Breast epithelium (tissue), 4 donors: ENCODE results near the gene ZNF665. TPM values are rescaled to one million over a fixed set of nuclear protein-coding genes. Genes with fewer than 3 reads are reported as not detected.
"Not testable (repeated sequence)": the region's sequence is repeated elsewhere in the genome, so short reads cannot be mapped to it uniquely, and the experiment has no call there.

Source experiments
- DNase-seq, 2 donors: peaks; one replicate each; pipeline ENCODE4 v3.0.0-alpha.2; 2019; ENCODE audit warnings: low spot score in 2 of 2
- H3K27ac ChIP-seq, 2 donors: fragments of 200-600 bp; sonication (generic) in 1 of 2; one replicate each; pipeline ENCODE4 v1.5.1; 2016 to 2019; ENCODE audit warnings: mild to moderate bottlenecking in 1 of 2
- H3K27me3 ChIP-seq, 2 donors: fragments of 200-600 bp; sonication (generic) in 1 of 2; one replicate each; pipeline versions ENCODE4 v1.5.1 to v1.6.0; 2017 to 2019; ENCODE audit warnings: control low read depth in 1 of 2, mild to moderate bottlenecking in 1 of 2
- H3K36me3 ChIP-seq: fragments of 200-600 bp; one replicate; pipeline ENCODE4 v1.5.1; 2019
- H3K4me1 ChIP-seq, 2 donors: fragments of 200-600 bp; sonication (generic); one replicate each; pipeline ENCODE4 v1.5.1; 2016 to 2019; ENCODE audit warnings: control low read depth in 1 of 2
- H3K4me3 ChIP-seq, 3 donors: fragments of 200-600 bp; sonication (generic); 1 replicate in 2 of 3; 2 replicates in 1 of 3; pipeline ENCODE4 v1.5.1; 2016 to 2019; ENCODE audit warnings: mild to moderate bottlenecking in 3 of 3, moderate library complexity in 2 of 3
- H3K9me3 ChIP-seq, 2 donors: fragments of 200-600 bp; sonication (generic) in 1 of 2; one replicate each; pipeline ENCODE4 v1.5.1; 2016 to 2019; ENCODE audit warnings: control low read depth in 1 of 2
- POLR2A ChIP-seq: fragments of 450-650 bp; IDR thresholded peaks from one replicate; pipeline ENCODE4 v1.6.1; 2016; ENCODE audit warnings: antibody characterized with exemption, mild to moderate bottlenecking, moderate library complexity
- POLR2AphosphoS5 ChIP-seq, 3 donors: sonication (generic); formaldehyde crosslinking; IDR thresholded peaks; one replicate each; pipeline ENCODE4 v1.6.1; 2017; ENCODE audit warnings: antibody characterized with exemption in 3 of 3
- intact Hi-C: fragments of 100-400 bp; cut with DNase I; formaldehyde crosslinking; loops from one replicate; pipeline ENCODE4 v1.15.1; 2023; ENCODE audit warnings: low total_unique reads
- total RNA-seq, 3 donors: library from RNA; depleted of rRNA; stranded (reverse); fragments of >200 nt; gene quantifications; one replicate each; pipeline ENCODE4 v1.1.0, GENCODE V29; 2016
- TF ChIP-seq, protein P1 (sequence below), 3 donors: fragments of 450-650 bp; IDR thresholded peaks; one replicate each; pipeline ENCODE4 v1.5.1; 2016 to 2017; ENCODE audit warnings: antibody characterized with exemption in 3 of 3, mild to moderate bottlenecking in 3 of 3, moderate library complexity in 3 of 3

The ZNF665 gene
- 1 to 10 TPM; 2.9 to 8.6 (median 5.8) TPM for total RNA-seq

DNA sequence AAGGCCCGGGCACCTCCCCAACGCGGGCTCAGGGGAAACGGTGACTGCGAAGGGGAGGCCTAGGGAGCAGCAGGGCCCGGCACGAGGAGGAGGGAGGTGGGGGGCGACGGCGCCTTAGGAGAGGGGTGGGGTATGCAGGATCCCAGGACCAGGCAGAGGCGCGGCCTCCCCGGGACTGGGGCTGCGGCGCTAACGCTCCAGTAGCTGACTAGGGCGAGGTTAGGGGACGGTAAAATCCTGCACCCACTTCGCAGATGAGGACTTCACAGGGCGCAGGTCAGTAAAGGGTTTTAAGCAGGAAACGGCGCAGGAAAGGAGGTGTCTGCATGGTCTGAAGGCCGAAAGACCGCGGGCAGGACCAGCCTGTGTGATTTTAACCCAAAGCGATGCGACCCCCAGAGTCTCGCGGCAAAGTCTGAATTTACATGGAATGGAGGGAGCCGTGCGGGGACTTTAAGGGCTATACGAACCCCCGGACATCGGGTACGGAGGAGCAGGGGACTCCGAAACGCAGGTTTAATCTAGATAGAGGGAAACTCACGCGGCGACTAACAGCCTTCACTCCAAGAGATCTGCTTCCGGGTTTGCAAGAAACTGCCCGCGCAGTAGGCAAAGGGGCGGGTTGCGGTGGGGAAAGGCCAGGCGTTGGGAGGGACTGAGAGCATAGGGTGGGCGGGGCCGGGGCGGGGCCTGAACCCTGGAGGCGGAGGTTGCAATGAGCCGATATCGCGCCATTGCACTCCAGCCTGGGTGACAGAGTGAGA lies at the start of gene ZNF665:
ZNF665 (minus strand) TSS at position 588 of the 764 bp plus-strand sequence. CDS start 10,460 bp downstream, outside the sequence.
- intact Hi-C loops = no loop called here

DNA sequence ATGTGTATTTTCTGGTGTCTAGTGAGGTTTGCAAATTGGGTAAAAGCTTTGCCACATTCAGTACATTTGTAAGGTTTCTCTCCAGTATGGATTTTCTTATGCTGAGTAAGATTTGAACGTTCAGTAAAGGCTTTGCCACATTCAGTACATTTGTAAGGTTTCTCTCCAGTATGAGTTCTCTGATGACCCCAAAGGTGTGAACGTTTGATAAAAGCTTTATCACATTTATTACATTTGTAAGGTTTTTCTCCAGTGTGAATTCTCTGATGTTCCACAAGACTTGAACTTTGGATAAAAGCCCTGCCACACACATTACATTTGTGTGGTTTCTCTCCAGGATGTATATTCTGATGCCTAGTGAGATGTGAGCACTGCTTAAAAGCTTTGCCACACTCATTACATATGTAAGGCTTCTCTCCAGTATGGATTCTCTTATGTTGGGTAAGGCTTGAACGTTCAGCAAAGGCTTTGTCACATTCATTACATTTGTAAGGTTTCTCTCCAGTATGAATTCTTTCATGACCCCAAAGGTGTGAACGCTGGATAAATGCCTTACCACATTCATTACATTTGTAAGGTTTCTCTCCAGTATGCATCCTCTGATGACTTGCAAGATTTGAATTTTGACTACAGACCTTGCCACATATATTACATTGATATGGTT lies 44.1 kb upstream of the ZNF665 start:
- no peaks in the 10 kb centered on the region for H3K4me1 ChIP-seq
- peaks cover 39% of the 10 kb centered on the region for H3K36me3 ChIP-seq
- H3K4me3 ChIP-seq = peak overlapping the region in 1 of 3 donors; percentile 28
- H3K27me3 ChIP-seq = no peaks in the 10 kb centered on the region
- H3K27ac ChIP-seq = no peak overlapping the region
- TF ChIP-seq, protein P1, sequence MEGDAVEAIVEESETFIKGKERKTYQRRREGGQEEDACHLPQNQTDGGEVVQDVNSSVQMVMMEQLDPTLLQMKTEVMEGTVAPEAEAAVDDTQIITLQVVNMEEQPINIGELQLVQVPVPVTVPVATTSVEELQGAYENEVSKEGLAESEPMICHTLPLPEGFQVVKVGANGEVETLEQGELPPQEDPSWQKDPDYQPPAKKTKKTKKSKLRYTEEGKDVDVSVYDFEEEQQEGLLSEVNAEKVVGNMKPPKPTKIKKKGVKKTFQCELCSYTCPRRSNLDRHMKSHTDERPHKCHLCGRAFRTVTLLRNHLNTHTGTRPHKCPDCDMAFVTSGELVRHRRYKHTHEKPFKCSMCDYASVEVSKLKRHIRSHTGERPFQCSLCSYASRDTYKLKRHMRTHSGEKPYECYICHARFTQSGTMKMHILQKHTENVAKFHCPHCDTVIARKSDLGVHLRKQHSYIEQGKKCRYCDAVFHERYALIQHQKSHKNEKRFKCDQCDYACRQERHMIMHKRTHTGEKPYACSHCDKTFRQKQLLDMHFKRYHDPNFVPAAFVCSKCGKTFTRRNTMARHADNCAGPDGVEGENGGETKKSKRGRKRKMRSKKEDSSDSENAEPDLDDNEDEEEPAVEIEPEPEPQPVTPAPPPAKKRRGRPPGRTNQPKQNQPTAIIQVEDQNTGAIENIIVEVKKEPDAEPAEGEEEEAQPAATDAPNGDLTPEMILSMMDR (IDR thresholded peaks at IDR 0.05) = no peak
- TF ChIP-seq POLR2A (no peak), POLR2AphosphoS5 (IDR thresholded peaks at IDR 0.05) (no peak)
- no peak for DNase-seq
- peaks cover 83 to 100% of the 10 kb centered on the region in 2 donors for H3K9me3 ChIP-seq
- intact Hi-C loops = no loop called here

More for the DNA sequence above, at the start of gene ZNF665:
- Histone ChIP-seq H3K27me3 (no peaks in the 10 kb centered on the region), H3K4me1 (no peaks in the 10 kb centered on the region), H3K27ac (peak within 1 kb of the TSS; percentile 78 to 88), H3K36me3 (no peaks in the 10 kb centered on the region), H3K9me3 (peaks cover 0 to under 1% of the 10 kb centered on the region in 2 donors), H3K4me3 (peak within 1 kb of the TSS; percentile 77 to 80 (median 80))
- peak; percentile 88 for DNase-seq
- TF ChIP-seq, protein P1 (IDR thresholded peaks at IDR 0.05) = no peak
- peak; percentile 57 to 69 (median 64) for TF ChIP-seq POLR2AphosphoS5 (IDR thresholded peaks at IDR 0.05)

DNA sequence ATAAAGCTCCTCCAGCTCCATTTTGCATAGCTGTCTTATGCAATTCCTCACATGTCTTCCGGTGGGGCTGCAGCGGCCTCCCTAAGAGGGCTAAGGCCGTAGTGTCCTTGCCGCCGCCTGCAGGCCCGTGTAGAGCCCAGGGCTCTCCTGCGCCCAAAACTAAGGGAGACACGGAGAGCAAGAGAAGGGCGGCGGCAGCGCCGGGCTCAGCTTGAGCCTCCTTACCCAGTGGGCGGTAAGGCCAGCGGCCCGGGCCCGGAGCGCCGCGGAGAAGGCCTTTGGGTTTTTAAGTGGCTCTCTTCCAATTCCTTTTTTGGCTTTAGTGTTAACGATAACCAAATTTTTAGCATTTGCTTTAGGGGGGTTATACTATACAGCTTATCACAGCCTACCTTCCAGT lies 31.4 kb upstream of the ZNF665 start:
- Histone ChIP-seq H3K9me3 (peaks cover 84 to 85% of the 10 kb centered on the region in 2 donors), H3K27ac (no peak overlapping the region), H3K4me3 (no peak overlapping the region), H3K27me3 (no peaks in the 10 kb centered on the region), H3K4me1 (no peaks in the 10 kb centered on the region), H3K36me3 (no peaks in the 10 kb centered on the region)
- TF ChIP-seq POLR2AphosphoS5 (IDR thresholded peaks at IDR 0.05) (no peak), POLR2A (no peak)
- TF ChIP-seq, protein P1 (IDR thresholded peaks at IDR 0.05) = no peak
- intact Hi-C loops = no loop called here
- no peak for DNase-seq

DNA sequence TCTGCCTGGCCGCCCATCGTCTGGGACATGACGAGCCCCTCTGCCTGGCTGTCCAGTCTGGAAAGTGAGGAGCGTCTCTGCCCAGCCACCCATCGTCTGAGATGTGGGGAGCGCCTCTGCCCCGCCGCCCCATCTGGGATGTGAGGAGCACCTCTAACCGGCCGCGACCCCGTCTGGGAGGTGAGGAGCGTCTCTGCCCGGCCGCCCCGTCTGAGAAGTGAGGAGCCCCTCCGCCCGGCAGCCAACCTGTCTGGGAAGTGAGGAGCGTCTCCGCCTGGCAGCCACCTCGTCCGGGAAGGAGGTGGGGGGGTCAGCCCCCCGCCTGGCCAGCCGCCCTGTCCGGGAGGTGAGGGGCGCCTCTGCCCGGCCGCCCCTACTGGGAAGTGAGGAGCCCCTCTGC lies 29.6 kb upstream of the ZNF665 start:
- H3K36me3 ChIP-seq, H3K4me3 ChIP-seq, DNase-seq, intact Hi-C loops, H3K27ac ChIP-seq, H3K4me1 ChIP-seq, H3K27me3 ChIP-seq: not testable (repeated sequence)
- peaks cover 85% of the 10 kb centered on the region in 2 donors for H3K9me3 ChIP-seq

DNA sequence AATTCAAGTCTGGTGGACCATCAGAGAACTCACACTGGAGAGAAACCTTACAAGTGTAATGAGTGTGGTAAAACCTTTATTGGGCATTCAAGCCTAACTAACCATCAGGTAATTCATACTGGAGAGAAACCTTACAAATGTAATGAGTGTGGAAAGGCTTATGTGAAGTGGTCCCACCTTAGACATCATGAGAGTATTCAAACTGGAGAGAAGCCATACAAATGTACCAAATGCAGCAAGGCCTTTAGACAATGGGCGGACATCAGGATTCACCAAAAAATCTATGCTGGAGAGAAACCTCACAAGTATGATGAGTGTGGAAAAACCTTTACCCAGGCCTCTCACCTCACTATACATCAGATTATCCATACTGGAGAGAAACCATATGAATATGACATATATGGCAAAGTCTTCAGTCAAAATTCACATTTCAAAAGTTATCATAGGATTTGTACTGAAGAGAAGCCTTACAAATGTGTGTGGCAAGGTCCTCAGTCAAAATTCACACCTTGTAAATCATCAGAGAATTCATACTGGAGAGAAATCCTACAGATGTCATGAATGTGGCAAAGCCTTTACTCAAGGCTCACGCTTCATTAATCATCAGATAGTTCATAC lies 19.7 kb upstream of the ZNF665 start:
- no peaks in the 10 kb centered on the region for H3K36me3 ChIP-seq
- no peaks in the 10 kb centered on the region for H3K27me3 ChIP-seq
- H3K27ac ChIP-seq = no peak overlapping the region
- DNase-seq = no peak
- TF ChIP-seq POLR2A (no peak), POLR2AphosphoS5 (IDR thresholded peaks at IDR 0.05) (no peak)
- TF ChIP-seq, protein P1 (IDR thresholded peaks at IDR 0.05) = no peak
- intact Hi-C loops = no loop called here
- no peaks in the 10 kb centered on the region for H3K4me1 ChIP-seq
- no peak overlapping the region for H3K4me3 ChIP-seq
- peaks cover 99 to 100% of the 10 kb centered on the region in 2 donors for H3K9me3 ChIP-seq

DNA sequence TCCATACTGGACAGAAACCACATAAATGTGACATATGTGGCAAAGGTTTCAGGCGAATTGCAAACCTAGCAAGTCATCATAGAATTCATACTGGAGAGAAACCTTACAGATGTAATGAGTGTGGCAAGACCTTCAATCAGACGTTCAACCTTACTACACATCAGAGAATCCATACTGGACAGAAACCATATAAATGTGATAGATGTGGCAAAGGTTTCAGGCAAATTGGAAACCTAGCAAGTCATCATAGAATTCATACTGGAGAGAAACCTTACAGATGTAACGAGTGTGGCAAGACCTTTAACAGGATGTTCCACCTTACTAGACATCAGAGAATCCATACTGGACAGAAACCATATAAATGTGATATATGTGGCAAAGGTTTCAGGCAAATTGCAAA lies 18.4 kb upstream of the ZNF665 start:
- DNase-seq, H3K36me3 ChIP-seq, H3K4me3 ChIP-seq, intact Hi-C loops, H3K27ac ChIP-seq, H3K4me1 ChIP-seq, H3K27me3 ChIP-seq: not testable (repeated sequence)
- peaks cover 100% of the 10 kb centered on the region in 2 donors for H3K9me3 ChIP-seq
